Right lobe of liver (tissue), 6 donors: ENCODE measurements around the gene NLRC5. TPM values are rescaled to one million over a fixed set of nuclear protein-coding genes. Genes with fewer than 3 reads are reported as not detected.

Source experiments
- ATAC-seq, 4 donors: fragments of 200-7000 bp; cut with Tn5 transposase; one replicate each; pipeline ENCODE4 v1.9.1; 2020; ENCODE audit warnings: mild to moderate bottlenecking in 4 of 4, moderate library complexity in 4 of 4
- DNase-seq, 3 donors: peaks; one replicate each; pipeline ENCODE4 v3.0.0-alpha.2; 2020
- H3K27ac ChIP-seq, 3 donors: fragments of 200-600 bp; one replicate each; pipeline ENCODE4 v1.8.0; 2022
- H3K27me3 ChIP-seq, 2 donors: fragments of 200-600 bp; one replicate each; pipeline ENCODE4 v1.8.0; 2022
- H3K36me3 ChIP-seq, 4 donors: fragments of 200-600 bp; sonication (generic) in 1 of 4; one replicate each; pipeline versions ENCODE4 v1.5.1 to v1.8.0; 2017 to 2022; ENCODE audit warnings: control low read depth in 1 of 4
- H3K4me1 ChIP-seq, 4 donors: fragments of 200-600 bp; sonication (generic) in 1 of 4; one replicate each; pipeline versions ENCODE4 v1.5.1 to v1.8.0; 2017 to 2022; ENCODE audit warnings: control low read depth in 1 of 4
- H3K4me3 ChIP-seq, 3 donors: fragments of 200-600 bp; one replicate each; pipeline ENCODE4 v1.8.0; 2022
- H3K9me3 ChIP-seq, 4 donors: fragments of 200-600 bp; sonication (generic) in 1 of 4; one replicate each; pipeline versions ENCODE4 v1.5.1 to v1.8.0; 2017 to 2022; ENCODE audit warnings: control low read depth in 1 of 4
- POLR2A ChIP-seq: fragments of 450-650 bp; IDR thresholded peaks from one replicate; pipeline ENCODE4 v1.6.1; 2017; ENCODE audit warnings: antibody characterized with exemption, mild to moderate bottlenecking
- WGBS: methylation state at CpG from one replicate; pipeline ENCODE4 v1.1.6; 2018; ENCODE audit warnings: low coverage, low lambda C conversion rate; ENCODE audit not compliant: insufficient coverage; ENCODE audit errors: missing lambda C conversion rate; 5-methylcytosine and 5-hydroxymethylcytosine counted together
- intact Hi-C, 2 donors: fragments of 100-400 bp; cut with DNase I; formaldehyde crosslinking; loops; one replicate each; pipeline versions ENCODE4 v1.11.2 to v1.14.1; 2022
- total RNA-seq, 6 experiments: library from RNA; depleted of rRNA in 2 of 6; stranded (reverse); fragments of >200 nt in 2 of 6; fragmentation: NEBNext Ultra II Directional in 3 of 6; extraction: Animal tissue kit (Norgen Biotek cat#: 25700) in 3 of 6; gene quantifications; one replicate each; pipeline versions ENCODE4 v1.1.0 to v1.2.4, GENCODE V29; 2016 to 2023
- TF ChIP-seq, protein P1 (sequence below), 4 donors: fragments of 200-600 bp in 3 of 4; fragments of 450-650 bp in 1 of 4; IDR thresholded peaks; one replicate each; pipeline versions ENCODE4 v1.5.1 to v1.8.0; 2016 to 2022; ENCODE audit warnings: antibody characterized with exemption in 4 of 4, mild to moderate bottlenecking in 2 of 4
- donor health status: DM: no; HTN: yes; CAD: no.
- donor health status: DM: no; HTN: no; CAD: no.
- donor health status: DM: no; HTN: no; CAD: no.
- donor health status: DM: no; HTN: yes; CAD: no.
- donor health status: DM: no; HTN: yes; CAD: no.

NLRC5 gene
- total RNA-seq, 6 experiments from 2014 or later, result 4.6 to 25.2 (median 13.3) TPM

DNA sequence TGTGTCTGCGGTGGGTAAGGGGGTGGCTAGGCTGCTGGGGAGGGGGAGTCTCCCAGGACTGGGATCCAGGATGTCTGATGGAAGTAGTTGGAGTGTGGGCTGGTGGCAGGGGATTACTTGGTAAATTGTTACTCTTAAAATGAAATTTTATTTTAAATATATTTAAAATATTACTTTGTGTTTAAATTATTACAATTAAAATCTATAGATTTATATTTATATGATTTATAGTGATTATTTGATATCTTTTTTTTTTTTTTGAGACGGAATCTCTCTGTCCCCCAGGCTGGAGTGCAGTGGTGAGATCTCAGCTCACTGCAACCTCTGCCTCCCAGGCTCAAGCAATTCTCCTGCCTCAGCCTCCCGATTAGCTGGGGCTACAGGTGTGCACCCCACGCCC is 121.6 kb downstream of the NLRC5 start:
- H3K27me3 ChIP-seq, result no peaks in the 10 kb centered on the region
- 81% methylated on average over 4 of the region's 4 CpGs for WGBS
- H3K4me3 ChIP-seq, result no peak overlapping the region
- no peak for DNase-seq
- no peak for ATAC-seq
- H3K27ac ChIP-seq, result no peak overlapping the region
- no peaks in the 10 kb centered on the region for H3K4me1 ChIP-seq
- H3K36me3 ChIP-seq, result no peaks in the 10 kb centered on the region
- H3K9me3 ChIP-seq, result no peaks in the 10 kb centered on the region
- TF ChIP-seq POLR2A, result no peak
- TF ChIP-seq, protein P1, sequence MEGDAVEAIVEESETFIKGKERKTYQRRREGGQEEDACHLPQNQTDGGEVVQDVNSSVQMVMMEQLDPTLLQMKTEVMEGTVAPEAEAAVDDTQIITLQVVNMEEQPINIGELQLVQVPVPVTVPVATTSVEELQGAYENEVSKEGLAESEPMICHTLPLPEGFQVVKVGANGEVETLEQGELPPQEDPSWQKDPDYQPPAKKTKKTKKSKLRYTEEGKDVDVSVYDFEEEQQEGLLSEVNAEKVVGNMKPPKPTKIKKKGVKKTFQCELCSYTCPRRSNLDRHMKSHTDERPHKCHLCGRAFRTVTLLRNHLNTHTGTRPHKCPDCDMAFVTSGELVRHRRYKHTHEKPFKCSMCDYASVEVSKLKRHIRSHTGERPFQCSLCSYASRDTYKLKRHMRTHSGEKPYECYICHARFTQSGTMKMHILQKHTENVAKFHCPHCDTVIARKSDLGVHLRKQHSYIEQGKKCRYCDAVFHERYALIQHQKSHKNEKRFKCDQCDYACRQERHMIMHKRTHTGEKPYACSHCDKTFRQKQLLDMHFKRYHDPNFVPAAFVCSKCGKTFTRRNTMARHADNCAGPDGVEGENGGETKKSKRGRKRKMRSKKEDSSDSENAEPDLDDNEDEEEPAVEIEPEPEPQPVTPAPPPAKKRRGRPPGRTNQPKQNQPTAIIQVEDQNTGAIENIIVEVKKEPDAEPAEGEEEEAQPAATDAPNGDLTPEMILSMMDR (IDR thresholded peaks at IDR 0.05), result no peak
- intact Hi-C loops, result no loop called here

DNA sequence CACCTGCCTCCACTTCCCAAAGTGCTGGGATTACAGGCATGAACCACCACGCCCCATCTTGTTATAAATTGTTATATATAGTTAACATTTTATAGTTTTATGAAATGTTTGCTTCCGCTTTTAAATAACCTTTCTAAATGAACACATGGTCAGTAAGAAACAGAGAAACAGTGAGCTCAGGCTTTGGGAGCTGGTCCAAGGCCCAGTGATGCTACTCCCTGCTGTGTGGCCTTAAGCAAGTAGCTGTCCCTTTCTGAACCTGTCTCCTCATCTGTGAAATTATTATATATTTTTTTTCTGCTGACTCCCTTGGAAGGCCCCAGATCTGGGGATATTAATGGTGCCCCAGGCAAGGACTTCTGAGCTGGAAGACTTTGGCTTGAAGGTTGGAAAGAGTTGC is 122.1 kb downstream of the NLRC5 start:
- H3K36me3 ChIP-seq, result no peaks in the 10 kb centered on the region
- 80% methylated on average over 2 of the region's 2 CpGs for WGBS

DNA sequence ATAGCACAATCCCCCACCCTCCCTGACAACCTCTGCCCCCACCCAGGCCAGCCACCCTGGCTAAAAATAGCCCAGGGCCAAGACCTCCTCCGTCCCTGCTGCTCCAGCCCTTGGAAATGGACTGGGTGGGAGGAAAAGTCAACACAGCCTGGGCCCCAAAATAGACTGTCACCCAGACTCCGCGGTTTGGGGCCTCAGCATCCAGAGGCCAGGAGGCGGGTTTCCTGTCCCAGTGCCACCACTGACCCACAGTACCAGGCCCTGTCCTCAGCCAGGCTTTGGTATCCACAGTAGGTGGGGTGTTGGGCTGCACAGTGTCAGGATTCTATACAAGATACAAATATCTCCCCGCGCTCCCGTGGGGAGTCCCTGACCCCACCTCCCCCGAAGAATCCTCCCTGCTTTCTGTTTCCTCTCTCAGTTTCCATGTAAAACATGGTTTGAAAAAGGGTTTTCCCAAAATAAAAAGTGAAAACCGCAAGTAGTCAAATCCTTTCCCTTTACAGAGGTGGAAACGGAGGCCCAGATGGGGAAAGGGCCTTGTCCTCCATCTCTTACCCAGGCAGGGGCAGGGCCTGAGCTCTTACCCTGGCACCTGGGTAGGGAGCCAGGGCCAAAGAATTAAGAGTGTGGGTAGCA is 123.2 kb downstream of the NLRC5 start:
- H3K27ac ChIP-seq, result no peak overlapping the region
- WGBS, result 70% methylated on average over 8 of the region's 10 CpGs
- no peaks in the 10 kb centered on the region for H3K9me3 ChIP-seq
- DNase-seq (no peak), ATAC-seq (no peak)
- no peak overlapping the region for H3K4me3 ChIP-seq
- TF ChIP-seq, protein P1 (IDR thresholded peaks at IDR 0.05), result no peak
- TF ChIP-seq POLR2A, result no peak
- H3K27me3 ChIP-seq, result no peaks in the 10 kb centered on the region
- no peaks in the 10 kb centered on the region for H3K4me1 ChIP-seq
- intact Hi-C loops, result no loop called here
- H3K36me3 ChIP-seq, result no peaks in the 10 kb centered on the region

More for the DNA sequence above, 122.1 kb downstream of the NLRC5 start:
- TF ChIP-seq, protein P1 (IDR thresholded peaks at IDR 0.05), result no peak
- TF ChIP-seq POLR2A, result no peak
- intact Hi-C loops, result no loop called here
- Histone ChIP-seq H3K27ac (no peak overlapping the region), H3K27me3 (no peaks in the 10 kb centered on the region), H3K4me3 (no peak overlapping the region), H3K9me3 (no peaks in the 10 kb centered on the region), H3K4me1 (no peaks in the 10 kb centered on the region)
- DNase-seq (no peak), ATAC-seq (no peak)

DNA sequence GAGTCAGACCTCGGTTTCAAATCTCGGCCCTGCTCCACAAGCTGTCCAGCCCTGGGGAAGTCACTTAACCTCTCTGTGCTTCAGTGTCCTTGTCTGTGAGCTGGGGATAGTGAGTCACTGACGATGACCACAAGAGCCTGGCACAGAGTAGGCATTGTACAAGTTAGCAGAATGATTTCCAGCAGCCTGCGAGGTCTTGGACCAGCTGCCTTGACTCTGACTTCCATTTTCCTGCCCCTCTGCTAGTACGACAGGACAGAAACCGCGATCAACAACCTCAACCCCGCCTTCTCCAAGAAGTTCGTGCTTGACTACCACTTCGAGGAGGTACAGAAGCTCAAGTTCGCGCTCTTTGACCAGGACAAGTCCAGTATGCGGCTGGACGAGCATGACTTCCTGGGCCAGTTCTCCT is 123.7 kb downstream of the NLRC5 start:
- intact Hi-C loops, result no loop called here
- Histone ChIP-seq H3K36me3 (no peaks in the 10 kb centered on the region), H3K27me3 (no peaks in the 10 kb centered on the region), H3K4me1 (no peaks in the 10 kb centered on the region), H3K27ac (no peak overlapping the region), H3K4me3 (no peak overlapping the region), H3K9me3 (no peaks in the 10 kb centered on the region)
- no peak for ATAC-seq
- DNase-seq, result no peak
- no peak for TF ChIP-seq POLR2A
- TF ChIP-seq, protein P1 (IDR thresholded peaks at IDR 0.05), result no peak
- WGBS, result 65% methylated on average over 8 of the region's 14 CpGs
